ENCODE data around the gene UTP3. TPM values are rescaled to one million over a fixed set of nuclear protein-coding genes. Genes with fewer than 3 reads are reported as not detected.
"Not testable (repeated sequence)": the region's sequence is repeated elsewhere in the genome, so short reads cannot be mapped to it uniquely, and the experiment has no call there.

UTP3 gene, protein sequence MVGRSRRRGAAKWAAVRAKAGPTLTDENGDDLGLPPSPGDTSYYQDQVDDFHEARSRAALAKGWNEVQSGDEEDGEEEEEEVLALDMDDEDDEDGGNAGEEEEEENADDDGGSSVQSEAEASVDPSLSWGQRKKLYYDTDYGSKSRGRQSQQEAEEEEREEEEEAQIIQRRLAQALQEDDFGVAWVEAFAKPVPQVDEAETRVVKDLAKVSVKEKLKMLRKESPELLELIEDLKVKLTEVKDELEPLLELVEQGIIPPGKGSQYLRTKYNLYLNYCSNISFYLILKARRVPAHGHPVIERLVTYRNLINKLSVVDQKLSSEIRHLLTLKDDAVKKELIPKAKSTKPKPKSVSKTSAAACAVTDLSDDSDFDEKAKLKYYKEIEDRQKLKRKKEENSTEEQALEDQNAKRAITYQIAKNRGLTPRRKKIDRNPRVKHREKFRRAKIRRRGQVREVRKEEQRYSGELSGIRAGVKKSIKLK
- 28.8 and 30.0 TPM in 2 replicates for total RNA-seq

DNA sequence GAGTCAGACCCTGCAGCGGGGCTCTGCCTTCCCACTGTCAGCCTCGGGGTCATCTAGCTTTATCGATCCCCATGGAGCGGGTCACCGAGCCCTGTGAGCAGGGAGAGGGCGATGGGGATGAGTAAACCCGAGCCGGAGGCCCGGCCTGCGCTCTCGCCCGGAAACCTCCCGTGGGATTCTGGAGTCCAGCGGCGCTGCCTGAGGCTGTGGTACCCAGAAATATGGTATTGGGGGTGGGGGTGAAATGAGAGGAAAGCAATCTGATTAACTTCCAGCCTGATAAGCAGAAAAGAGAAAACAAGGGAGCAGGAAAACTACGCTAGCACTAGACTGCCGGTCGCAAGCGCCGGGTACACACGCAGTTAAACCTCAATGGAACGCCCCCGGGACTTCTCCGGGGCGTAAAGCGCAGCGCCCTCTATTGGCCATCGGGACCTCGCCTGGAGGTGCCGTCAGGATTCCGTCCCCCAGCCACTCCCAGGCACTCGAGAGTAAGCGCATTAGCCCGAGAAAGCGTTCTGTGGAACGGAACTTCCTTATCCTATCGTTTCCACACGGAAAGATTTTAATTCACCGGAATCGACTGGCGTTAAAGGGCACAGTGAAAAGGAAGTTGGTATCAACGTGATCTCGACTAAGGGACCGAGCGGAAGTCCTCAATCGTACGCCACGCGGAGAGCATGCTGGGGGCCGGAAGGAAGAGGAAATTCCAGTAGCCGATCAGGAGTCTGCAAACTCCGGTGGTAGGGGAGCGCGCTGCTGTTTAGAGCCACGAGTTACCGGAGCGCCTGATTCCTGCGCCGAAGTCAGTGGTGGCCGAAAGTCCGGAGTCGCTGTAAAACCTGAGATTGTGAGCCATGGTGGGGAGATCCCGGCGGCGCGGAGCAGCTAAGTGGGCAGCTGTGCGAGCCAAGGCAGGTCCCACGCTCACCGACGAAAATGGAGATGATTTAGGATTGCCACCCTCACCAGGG is at the start of gene UTP3:
TSS of gene UTP3 (plus strand) at position 712 of the 974 bp plus-strand sequence. CDS start at position 858, 146 bp downstream.
- intact Hi-C loops (cut with micrococcal nuclease) = loop anchor here (1.0 to 5.0 kb wide), 8 partner anchors 17 to 305 kb away; partner anchors contain the start of genes DCK, GRSF1 and MOB1B

DNA sequence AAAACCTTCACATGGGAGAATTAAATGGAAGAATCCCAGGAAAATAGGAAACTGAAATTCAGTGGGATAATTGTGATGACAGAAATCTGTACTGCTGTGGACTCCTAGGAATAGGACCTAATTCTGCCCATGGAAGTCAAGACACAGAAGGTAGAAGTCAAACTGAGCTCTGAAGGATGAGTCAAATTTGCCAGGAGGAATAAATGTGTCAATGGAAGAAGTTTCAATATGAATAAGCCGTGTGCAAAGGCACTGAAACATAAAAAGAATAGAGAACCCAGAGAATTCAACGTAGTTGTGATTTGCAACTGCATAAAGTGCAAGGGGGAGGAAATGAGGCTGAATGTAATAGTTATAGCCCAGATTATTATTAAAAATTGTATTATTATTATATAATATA is 48.1 kb upstream of the UTP3 start:
- intact Hi-C loops (cut with micrococcal nuclease) = no loop called here

DNA sequence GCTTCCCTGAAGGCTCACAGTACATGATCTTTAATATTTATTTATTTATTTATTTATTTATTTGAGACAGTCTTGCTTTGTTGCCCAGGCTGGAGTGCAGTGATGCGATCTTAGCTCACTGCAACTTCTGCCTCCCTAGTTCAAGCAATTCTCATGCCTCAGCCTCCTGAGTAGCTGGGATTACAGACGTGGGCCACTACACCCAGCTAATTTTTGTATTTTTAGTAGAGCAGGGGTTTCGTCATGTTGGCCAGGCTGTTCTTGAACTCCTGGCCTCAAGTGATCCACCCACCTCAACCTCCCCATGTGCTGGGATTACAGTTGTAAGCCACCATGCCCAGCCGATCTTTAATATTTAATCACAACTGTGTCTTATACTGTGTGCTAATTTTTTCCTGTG is 37.6 kb upstream of the UTP3 start:
- intact Hi-C loops (cut with micrococcal nuclease) = loop anchor here (5.0 to 10.0 kb wide), 2 partner anchors 1064 to 1652 kb away; no protein-coding TSS in a partner anchor

DNA sequence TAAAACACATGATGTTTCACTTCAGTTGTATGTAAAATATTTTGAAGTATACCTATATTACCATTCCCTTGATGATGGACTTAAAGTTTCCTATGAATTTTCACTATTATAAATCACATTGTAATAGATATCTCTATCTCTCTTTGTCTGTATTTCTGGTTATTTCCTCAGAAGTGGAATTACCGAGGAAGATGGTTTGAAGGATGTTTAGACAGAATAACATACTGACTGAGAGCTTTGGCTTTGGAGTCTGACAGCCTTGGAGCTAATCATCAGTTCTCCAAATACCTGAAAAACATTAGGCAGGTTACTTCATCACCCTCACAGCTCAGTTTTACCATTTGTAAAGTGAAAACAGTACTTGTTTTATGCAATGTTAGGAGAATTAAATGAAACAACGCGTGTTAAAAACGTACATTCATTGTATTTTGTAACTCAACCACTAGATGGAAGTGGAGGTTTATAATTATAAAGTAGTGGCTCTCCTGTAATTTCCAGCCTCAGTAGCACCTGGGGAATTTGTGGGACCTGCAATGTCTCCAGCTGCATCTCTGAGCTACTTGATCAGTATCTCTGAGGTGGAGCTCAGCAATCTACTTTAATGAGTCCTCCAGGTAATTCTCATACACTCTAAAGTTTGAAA is 36.3 kb upstream of the UTP3 start:
- intact Hi-C loops (cut with micrococcal nuclease) = loop anchor here (1.0 to 10.0 kb wide), 3 partner anchors 36 to 1650 kb away; partner anchors contain the start of gene UTP3

DNA sequence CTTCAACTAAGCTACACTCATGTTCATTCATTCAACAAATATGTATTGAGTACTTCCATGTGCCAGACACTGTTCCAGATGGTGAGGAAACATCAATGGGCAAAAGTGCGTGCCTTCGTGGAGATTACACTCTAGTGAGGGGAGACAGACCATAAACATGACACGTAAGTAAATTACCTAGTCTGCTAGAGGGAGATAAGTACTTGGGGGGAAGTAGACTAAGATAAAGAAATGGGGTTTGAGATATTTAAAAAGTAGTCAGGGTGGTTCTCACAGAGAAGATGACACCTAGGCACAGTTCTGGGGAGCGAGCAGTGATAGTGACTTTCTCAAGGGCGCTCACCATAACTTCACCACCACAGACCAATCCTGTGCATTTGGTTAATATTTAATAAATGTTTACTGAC is 33.7 kb upstream of the UTP3 start:
- intact Hi-C loops (cut with micrococcal nuclease) = loop anchor here (5.0 to 10.0 kb wide), 2 partner anchors 1060 to 1648 kb away; no protein-coding TSS in a partner anchor

DNA sequence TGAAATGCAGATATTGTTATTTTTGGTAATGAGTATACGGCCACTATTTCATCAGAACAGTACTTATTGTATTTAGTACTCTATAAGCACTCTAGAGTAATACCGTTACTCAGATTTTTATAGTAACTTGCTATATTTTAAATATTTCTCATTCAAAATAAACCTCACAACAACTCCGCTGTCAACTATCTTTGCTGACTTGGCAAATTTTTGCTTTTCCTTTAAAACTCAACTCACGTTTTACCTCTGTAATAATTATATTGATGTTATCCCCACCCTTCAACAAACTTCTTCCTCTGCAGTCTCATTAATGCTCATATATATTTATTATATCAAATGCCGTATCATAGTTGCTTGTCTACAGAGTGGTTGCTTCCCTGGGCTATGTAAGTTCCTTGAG is 31.0 kb upstream of the UTP3 start:
- intact Hi-C loops (cut with micrococcal nuclease) = loop anchor here (10.0 kb wide), 1 partner anchor 1057 kb away; no protein-coding TSS in a partner anchor

DNA sequence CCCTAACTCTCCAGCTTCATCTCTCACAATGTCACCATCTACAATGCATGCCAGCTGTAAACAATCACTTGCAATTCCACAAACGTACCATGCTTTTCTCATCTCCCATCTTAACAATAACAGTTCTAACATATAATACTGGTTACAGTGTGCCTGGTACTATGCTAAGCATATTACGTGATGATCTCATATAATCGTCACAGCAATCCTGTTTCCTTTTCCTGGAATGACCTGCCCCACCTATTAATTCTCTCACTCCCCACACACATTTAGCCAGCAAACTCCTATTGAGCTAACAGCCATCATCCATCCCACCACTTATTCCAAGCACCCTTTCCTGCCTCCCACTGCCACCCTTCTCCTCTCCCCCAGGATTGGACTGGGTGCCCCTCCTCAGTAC is 29.9 kb upstream of the UTP3 start:
- intact Hi-C loops (cut with micrococcal nuclease) = loop anchor here (10.0 kb wide), 1 partner anchor 1056 kb away; no protein-coding TSS in a partner anchor

DNA sequence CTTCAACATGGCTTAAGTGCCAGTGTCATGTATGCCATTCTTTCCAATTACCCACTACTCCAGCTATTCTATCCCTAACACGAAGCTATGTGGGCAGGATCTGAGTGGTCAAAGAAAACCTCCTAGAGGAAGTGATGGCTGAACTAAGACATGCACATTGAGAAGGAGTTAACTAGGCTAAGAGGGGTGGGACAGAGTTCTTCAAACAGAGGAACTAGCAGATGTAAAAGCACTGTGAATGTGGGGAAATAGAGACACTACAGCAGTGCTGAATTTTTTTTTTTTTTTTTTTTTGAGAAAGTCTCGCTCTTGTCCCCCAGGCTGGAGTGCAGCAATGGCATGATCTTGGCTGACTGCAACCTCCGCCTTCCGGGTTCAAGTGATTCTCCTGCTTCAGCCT is 28.2 kb upstream of the UTP3 start:
- intact Hi-C loops (cut with micrococcal nuclease) = no loop called here

DNA sequence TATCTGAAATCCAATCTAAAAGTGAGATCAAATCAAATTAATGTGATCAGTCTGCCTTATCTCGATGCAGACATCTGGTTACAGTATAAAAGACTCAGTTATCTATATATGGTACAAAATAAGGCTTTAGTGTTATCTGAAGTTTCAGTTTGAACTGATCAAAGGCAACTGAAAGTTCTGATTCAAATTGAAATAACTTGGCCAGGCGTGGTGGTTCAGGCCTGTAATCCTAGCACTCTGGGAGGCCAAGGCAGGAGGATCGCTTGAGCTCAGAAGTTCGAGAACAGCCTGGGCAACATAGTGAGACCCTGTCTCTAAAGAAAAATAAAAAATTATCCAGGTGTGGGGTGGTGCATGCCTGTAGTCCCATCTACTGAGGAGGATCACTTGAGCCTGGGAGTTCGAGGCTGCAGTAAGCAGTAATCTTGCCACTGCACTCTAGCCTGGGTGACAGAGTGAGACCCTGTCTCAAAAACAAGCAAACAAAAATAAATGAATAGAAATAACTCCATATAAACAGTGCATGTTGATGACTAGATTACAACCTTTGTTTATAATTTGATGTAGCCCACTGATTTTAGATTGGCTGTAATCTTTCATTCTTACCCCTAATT is 26.9 kb upstream of the UTP3 start:
- intact Hi-C loops (cut with micrococcal nuclease) = not testable (repeated sequence)

DNA sequence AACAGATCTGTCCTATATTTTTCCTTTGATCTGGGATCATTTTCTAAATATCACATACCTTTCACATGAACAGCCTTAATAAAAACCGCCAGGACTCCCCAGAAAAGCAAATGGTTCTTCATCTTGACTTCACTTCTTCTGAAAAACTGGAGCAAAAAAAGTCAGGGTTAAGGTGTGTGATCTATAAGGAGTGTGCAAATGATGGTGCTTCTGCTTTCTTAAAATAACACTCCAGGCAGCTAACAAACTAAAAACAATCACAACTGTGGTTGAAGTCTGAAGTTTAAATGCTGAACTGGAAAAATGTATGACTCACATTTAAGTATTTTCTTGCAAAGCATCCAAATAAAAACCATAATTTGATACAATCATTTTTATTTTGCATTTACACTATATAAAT is 22.0 kb upstream of the UTP3 start, which contains the start of gene JCHAIN:
TSS of gene JCHAIN (minus strand) at position 140 of the 400 bp plus-strand sequence. CDS start at position 122, 18 bp downstream.
- intact Hi-C loops (cut with micrococcal nuclease) = no loop called here

DNA sequence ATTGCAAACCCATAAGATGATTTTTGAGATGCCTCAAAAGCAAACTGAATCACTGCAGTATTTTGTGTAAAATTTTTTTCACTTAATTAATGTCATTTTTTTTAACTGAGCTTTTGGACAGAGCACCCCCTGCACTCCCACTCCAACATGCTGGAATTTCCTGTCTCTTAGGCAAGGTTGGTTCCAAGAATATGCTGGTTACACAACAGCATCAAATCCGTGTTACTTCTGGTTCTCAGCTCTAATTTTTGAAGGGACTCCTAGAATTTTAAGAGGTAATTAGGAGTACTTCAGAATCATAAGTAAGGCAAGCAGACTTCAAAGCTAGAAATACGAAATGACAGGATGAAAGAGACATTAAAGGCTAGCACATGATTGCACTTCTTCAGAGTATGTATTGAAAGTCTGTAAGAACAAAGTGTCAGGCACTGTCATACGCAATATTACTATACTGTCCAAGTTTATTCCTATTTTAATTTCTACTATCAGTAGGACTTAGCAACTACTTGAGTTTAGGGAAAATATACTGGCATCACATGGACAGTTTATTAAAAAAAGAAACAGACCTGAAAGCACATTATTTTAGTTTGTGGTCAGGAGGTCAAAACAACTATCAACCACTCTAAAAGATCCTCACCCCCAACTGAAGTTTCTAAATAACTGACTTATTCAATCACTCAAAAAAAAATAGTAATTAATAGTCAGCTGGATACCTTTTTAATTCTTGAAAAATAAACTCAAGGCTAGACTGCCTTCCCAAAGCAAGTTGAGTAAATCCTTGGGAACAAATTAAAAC is 20.4 kb upstream of the UTP3 start:
- intact Hi-C loops (cut with micrococcal nuclease) = no loop called here

DNA sequence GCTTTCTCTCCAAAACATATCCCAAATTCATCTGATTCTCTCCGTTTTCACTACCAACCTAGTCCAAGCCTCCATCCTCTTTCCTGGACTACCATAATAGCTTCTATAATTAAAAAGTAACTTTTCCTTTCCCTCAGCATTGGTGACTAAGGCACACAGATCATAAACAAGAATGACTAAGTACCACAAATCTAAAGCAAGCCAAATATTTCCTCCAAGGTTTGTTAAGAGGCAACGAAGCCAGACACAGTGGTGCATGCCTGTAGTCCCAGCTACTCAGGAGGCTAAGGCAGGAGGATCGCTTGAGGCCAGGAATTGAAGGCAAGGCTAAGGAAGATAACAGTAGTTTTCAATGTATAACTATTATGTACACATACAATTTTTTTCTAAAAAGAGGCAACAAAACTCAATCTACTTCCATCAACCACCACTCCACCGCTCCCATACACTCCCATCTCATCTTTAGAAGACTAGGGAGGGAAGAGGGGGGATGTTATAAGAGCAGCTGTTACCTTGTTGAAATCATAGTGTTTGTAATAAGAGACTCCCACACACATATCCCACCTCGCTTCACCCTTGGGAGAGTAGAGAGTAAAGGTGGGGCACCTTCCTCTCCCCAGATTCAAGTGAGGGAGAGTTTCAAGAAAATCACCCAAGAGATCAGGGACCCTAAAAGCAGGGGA is 17.9 kb upstream of the UTP3 start:
- intact Hi-C loops (cut with micrococcal nuclease) = no loop called here

DNA sequence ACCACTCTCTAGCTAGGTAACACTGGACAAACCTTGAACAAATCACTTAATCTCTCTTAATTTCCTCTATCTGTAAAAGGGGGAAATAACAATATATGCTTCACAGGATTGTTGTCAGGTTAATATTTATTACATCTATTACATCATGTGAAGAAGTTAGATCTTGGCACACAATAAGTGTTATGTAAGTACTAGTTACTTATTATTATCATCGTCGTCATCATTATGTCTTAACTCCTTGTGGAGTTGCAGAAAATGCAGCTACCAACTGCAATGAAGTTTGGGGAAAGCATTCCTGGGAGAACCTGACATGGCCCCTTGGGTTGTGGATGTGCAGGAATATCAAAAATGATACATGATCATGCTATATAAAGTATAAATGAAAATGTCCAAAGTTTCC is 17.2 kb upstream of the UTP3 start:
- intact Hi-C loops (cut with micrococcal nuclease) = no loop called here

DNA sequence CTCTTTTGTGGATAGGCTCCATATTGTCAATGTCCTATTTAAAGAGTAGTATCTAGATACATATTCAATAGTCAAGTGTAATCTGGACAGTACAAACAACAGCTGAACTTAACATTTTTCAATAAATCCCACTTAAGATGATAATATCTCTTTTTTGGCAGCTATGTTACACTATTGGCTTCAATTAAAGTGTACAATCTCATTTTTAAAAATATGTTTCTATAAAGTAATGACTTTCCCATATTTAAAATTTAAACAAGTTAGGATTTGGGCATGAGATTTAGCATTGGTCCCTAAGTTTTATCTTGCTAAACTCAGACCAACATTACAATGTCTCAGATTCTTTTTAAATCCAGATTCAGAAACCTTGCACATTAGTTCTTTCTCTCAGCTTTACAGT is 14.1 kb upstream of the UTP3 start:
- intact Hi-C loops (cut with micrococcal nuclease) = no loop called here

DNA sequence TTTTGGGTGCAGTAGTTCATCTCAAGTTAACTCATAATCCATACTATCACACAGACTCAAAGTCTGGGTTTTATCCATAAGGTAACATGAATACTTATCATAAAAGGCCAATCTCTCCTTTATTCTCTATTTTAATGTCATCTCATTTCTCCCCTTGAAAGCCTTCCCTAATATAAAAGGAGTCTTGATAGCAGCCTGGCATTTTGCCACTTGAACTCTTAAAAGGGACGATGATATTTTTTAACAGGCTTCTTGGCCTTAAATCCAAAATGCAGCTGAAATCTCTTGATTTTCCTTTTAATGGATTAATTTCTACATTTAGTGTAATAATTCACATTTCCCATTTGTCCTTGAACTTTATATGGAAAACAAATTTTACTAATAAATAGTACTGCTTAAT is 13.6 kb upstream of the UTP3 start:
- intact Hi-C loops (cut with micrococcal nuclease) = no loop called here

DNA sequence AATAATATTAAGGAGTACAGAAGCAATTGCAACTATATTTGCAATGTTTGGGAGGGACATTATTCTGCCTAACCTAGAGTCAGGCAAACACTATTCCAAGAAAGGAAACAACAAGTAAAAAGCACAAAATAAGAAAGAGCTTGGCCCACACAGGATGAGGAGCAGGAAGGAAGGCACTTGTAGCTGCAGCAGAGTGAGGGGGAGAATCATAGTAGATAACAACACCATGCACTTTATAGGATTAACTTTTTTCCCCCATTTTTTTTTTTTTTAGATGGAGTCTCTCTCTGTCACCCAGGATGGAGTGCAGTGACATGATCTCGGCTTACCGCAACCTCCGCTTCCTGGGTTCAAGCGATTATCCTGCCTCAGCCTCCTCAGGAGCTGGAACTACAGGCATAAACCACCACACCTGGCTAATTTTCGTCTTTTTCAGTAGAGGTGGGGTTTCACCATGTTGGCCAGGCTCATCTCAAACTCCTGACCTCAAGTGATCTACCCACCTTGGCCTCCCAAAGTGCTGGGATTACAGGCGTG is 11.7 kb upstream of the UTP3 start:
- intact Hi-C loops (cut with micrococcal nuclease) = no loop called here

DNA sequence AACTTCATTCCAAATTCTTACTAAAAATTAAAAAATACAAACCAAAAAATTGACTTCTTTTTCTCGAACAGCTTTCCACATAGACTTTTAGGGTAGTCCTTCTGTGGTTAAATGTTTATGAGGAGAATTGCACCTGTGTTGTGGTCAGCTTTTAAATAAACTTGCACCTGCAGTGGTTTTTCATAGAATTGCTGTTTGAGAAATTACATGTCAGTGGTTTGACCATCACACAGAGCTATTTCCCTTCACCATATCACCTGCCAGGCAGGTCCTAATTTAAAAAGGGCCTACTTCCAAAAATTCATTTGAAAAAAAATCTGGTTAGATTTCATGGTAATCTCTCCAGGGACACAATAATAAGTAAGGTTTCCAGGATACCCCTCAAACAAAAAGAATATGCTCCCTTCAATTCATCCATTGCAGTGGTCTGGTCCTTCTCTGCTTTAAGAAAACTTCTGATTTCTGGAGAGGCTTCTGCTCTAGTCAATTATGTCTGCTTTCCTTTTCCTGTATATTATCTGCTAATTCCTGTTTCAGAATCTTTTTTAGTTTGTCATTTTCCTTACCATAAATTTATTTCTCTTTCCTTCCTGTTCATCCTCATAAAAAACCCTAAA is 9.8 kb upstream of the UTP3 start:
- intact Hi-C loops (cut with micrococcal nuclease) = no loop called here

DNA sequence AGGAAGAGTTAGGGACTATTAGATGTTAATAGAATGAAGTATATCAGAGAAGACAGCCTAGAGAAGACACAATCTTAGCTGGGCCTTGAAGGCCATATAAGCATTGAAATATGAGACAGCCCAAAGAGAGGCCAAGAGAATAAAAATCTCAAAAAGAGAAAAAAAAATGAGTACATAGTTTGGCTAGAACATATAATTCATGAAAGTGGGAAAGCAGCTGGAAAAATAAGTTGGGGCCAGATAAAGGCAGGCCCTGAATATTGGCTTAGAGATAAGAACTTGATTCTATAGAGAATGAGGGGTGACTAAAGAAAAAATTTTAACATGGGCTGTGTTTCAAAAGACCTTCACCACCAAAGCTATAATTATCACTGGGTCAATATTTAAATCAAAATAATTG is 7.4 kb upstream of the UTP3 start:
- intact Hi-C loops (cut with micrococcal nuclease) = no loop called here

Measured in T-helper 2 cell treated with Interferon-gamma antibody and Interleukin-4, amounts not matched to agents 100 ng/mL and 5 ng/mL, for 36 hours (primary cell).